AG09309 (cell line): ENCODE measurements around the gene CD4.
"Not testable (repeated sequence)": the region's sequence is repeated elsewhere in the genome, so short reads cannot be mapped to it uniquely, and the experiment has no call there.

Experiments
- DNase-seq: peaks from one replicate; pipeline ENCODE4 v3.0.0-alpha.2; 2010; ENCODE audit warnings: low read depth
- H3K4me3 ChIP-seq: 2 replicates; pipeline ENCODE4 v1.5.1; 2011; ENCODE audit warnings: mild to moderate bottlenecking, low read depth, low read length, moderate library complexity; ENCODE audit not compliant: control insufficient read depth
- TF ChIP-seq, protein P1 (sequence below): IDR thresholded peaks from 2 replicates; pipeline ENCODE4 v1.5.1; 2011; ENCODE audit warnings: mild to moderate bottlenecking, low read depth, low read length, inconsistent platforms; ENCODE audit not compliant: insufficient read depth, control insufficient read depth; ENCODE audit errors: missing control alignments

The CD4 gene

GRCh38 chr12:6858799-6859198 is 69.5 kb downstream of the CD4 start:
- TF ChIP-seq, protein P1, sequence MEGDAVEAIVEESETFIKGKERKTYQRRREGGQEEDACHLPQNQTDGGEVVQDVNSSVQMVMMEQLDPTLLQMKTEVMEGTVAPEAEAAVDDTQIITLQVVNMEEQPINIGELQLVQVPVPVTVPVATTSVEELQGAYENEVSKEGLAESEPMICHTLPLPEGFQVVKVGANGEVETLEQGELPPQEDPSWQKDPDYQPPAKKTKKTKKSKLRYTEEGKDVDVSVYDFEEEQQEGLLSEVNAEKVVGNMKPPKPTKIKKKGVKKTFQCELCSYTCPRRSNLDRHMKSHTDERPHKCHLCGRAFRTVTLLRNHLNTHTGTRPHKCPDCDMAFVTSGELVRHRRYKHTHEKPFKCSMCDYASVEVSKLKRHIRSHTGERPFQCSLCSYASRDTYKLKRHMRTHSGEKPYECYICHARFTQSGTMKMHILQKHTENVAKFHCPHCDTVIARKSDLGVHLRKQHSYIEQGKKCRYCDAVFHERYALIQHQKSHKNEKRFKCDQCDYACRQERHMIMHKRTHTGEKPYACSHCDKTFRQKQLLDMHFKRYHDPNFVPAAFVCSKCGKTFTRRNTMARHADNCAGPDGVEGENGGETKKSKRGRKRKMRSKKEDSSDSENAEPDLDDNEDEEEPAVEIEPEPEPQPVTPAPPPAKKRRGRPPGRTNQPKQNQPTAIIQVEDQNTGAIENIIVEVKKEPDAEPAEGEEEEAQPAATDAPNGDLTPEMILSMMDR, result no peak
- no peak for DNase-seq
- H3K4me3 ChIP-seq, result no peak overlapping the region

DNA sequence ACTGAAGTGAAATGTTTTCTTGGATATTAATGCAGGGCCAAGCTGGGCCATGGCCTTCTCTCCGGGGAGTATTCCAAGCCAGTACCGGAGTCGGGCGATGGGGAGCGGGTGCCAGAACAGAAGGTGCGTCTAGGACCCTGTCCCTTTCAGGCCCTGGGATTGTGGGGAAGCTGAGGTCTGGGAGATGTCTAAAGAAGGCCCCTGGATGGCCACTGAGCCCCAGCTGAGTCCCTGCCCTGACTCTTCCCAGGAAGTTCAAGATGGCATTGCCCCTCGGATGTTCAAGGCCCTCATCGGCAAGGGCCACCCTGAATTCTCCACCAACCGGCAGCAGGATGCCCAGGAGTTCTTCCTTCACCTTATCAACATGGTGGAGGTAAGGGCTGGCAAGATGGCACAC is 70.8 kb downstream of the CD4 start:
- no peak overlapping the region for H3K4me3 ChIP-seq
- TF ChIP-seq, protein P1, result no peak
- no peak for DNase-seq

DNA sequence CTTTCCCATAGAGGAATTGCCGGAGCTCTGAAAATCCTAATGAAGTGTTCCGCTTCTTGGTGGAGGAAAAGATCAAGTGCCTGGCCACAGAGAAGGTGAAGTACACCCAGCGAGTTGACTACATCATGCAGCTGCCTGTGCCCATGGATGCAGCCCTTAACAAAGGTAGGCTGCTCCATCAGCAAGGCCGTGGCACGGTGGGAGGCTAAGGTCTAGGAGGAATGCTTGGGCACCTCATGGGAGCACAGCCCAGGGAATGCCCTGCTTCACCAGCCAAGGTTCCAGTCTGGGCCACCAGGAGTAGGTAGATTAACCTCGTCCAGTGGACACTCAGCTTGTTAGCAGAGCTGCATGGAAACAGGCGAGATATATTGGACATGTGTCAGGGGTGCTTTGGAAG is 71.6 kb downstream of the CD4 start:
- DNase-seq, result no peak
- TF ChIP-seq, protein P1, result no peak
- H3K4me3 ChIP-seq, result no peak overlapping the region

- TF ChIP-seq, protein P1, result no peak
- DNase-seq, result no peak
- no peak overlapping the region for H3K4me3 ChIP-seq
These were observed 72.1 kb downstream of the CD4 start for GRCh38 chr12:6861391-6861790.

DNA sequence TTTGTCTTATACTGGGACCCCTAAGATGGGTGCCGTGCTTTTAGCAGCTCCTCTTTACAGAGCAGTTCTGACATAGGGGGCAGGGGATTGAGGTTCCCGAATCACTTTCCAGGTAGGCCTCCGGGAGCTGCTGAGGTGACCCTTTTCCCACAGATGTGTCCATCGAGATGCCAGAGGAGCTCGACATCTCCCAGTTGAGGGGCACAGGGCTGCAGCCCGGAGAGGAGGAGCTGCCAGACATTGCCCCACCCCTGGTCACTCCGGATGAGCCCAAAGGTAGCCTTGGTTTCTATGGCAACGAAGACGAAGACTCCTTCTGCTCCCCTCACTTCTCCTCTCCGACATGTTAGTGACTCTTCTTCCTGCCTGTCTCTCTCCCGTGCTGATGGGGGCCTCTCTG is 73.7 kb downstream of the CD4 start:
- no peak overlapping the region for H3K4me3 ChIP-seq
- TF ChIP-seq, protein P1, result no peak
- DNase-seq, result no peak

GRCh38 chr12:6863586-6864321 is 74.4 kb downstream of the CD4 start:
- DNase-seq, result no peak
- H3K4me3 ChIP-seq, result no peak overlapping the region
- TF ChIP-seq, protein P1, result no peak

- not testable (repeated sequence) for DNase-seq, H3K4me3 ChIP-seq
These were observed 76.0 kb downstream of the CD4 start for GRCh38 chr12:6865307-6865706.
